ENCODE results near the gene KDM5B.
"Not testable (repeated sequence)": the region's sequence is repeated elsewhere in the genome, so short reads cannot be mapped to it uniquely, and the experiment has no call there.

KDM5B gene

GRCh38 chr1:202807926-202808757 is at the start of gene KDM5B:
TSS of gene KDM5B (minus strand) at chr1:202808421. CDS start at chr1:202808305, 116 bp downstream.
- peak; percentile 88 for DNase-seq

DNA sequence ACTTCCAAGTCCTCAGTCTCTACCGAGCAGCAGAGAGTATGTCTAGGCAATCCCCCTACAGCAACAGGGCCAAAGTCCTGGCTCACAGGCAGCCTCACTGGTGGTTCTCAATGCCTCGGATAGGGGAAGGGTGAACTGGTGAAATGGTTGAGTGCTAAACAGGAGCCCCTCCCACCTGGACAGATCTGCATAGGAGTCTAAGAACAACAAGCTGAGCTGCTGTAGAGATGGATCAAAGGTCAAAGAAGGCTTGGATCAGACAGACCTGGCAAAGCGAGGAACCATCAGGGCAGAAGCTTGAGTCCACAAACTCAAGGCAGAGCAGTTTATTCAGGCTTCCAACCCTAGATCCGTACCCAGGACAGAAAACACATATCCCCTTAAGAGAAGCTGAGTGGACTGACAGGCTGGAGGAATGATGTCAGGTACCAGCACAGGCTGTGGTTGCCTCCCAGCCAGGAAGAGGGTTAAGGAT is 49.0 kb upstream of the KDM5B start:
- DNase-seq, result no peak

DNA sequence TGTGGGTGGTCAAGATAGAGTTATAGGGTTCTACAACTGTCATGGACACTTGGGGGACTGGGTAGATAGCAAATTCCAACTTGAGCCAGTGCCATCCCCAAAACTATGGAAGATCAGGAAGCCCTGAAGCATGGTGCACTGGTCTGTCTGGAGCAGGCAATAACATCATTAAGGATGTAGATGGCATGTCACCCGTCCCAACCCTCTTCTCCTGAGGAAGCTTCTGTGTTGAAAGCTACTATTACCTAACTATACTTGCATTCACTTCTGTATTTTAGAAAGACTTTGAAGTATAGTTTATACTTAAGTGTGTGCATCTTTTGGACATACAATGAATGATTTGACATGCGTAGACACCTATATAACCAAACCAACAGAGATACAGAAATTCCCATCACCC is 47.8 kb upstream of the KDM5B start:
- DNase-seq, result no peak

DNA sequence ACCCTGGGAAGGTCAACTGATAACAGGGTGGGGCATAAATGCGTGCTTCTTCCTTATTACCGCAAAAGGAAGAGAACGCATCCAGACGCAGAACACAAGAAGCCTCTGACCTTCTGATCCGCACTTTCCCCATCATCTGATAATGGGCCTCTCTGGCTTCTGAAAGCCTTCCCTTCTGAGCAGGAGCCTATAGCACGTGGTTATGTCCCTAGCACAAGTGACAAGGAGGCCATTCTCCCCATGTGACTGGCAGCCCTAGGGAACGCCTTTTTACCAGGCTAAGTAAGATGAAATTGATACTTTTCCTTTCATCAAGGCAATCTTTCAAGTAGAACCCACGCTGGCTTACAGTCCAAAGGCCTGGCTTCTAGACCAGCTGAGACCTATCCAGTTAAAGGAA is 46.6 kb upstream of the KDM5B start:
- no peak for DNase-seq

GRCh38 chr1:202852163-202852904 is 44.1 kb upstream of the KDM5B start:
- DNase-seq, result peak; percentile 58

- DNase-seq, result no peak
Observed at GRCh38 chr1:202850593-202851362, 42.6 kb upstream of the KDM5B start.

GRCh38 chr1:202848191-202848542 is 39.9 kb upstream of the KDM5B start:
- no peak for DNase-seq

DNA sequence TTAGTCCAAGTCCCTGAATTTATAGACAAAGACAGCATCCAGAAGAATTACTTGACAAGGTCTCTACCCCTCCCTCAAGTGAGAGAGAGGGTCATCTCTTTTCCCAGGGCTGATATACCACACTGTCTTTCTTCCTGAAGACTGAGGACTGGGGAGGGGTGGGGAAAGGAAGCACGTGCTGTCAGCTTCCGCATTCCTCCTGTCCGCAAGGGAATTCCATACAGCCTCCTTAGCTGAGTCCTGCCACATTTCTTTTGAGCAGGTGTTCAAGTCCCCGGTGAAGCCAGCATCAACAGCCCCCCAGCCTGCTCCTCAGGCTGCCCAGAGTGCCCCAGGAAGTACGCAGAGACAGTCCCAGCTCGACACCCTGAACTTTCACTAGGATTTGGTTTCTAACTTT is 36.7 kb upstream of the KDM5B start:
- DNase-seq, result no peak

DNA sequence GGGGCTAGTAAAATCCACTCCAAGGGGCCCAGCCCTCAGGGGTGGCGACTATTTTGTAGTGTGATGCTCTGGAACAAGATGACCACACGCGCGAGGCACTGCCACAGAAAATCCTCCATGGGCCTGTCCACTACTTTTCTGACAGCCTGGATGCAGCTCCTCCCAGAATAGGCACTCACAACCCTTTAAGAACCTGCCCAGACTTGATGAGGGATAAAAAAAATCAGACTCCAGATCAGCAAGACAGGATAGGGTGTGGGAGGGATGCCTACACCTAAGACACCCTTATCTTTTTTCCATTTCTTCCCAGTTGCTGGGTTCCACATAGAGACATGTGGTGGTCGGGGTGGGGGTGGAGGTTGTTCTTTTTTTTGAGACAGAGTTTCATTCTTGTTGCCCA is 36.0 kb upstream of the KDM5B start:
- DNase-seq, result no peak

DNA sequence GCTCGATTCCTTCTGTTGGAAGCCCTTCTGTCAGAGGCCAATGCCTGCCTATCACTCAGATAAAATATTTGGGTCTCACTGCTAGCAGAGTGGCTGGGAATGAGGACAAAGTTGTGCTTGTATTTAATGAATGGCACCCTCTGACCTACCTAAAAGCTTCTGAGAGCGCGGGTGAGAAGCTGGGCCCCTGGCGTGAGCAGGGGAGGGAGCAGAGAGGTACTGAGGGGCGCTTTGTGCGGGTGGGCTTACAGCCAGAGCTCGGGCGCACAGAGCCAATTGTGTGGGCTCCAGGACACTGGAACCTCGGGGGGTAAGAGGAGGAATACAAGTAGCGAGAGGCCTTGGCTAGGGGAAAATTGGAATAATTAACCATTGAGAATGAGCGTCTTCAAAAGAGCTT is 34.9 kb upstream of the KDM5B start:
- DNase-seq, result peak; percentile 29

DNA sequence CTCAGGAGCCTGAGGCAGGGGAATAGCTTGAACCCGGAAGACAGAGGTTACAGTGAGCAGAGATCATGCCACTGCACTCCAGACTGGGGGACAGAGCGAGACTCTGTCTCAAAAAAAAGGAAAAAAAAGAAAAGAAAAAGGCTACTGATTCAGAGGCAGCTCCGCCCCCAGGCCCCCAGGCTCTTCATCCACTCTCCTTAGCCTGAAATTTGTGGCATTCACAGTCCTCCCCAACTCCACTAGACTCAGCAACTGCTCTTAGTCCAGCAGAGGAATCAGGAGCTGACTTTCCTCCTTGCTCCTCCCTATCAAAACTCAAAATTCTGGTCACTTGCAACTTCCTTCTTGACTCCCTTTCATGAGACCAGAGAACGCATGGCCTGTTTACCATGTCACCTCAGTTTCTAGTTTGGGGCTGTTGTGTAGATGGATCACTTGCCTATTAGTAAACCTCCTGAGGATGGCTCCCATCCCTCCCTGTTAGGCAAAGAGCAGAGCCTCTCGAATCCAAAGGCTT is 29.6 kb upstream of the KDM5B start:
- no peak for DNase-seq

DNA sequence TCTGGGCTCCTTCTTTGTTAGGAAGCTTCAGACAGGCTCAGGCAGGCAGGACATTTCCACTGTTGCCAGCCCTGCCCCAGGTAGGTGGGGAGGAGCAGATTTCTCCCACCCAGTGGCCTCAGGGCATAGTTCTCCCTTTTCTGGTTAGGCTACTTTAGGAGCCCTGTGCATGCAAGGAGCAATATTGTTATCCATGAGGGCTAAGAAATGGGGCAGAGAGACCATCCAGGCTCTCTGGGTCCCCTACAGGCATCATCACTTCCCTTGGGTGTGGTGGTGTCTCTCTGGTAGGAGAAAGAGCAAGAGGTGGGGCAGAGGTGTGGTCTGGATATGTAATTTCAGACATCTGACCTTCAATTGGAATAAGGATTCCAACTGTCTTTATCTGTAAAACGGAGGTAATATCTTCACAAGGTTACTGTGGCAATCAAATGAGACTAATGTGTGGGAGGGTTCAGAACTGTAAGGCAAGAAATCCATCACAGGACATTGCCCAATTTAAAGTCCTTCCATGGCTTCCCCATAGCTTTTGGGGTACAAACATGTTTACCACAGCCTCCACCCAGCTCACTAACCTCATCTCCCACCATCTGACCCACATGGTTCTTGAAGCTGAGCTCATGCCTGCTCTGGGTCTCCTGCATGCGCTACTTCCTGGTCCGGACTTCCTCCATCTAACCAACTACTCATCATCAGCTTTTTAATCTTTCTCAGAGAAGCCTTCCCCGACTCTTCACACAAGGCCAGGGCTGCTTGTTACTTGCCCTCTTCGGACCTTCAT is 28.6 kb upstream of the KDM5B start:
- DNase-seq, result no peak

DNA sequence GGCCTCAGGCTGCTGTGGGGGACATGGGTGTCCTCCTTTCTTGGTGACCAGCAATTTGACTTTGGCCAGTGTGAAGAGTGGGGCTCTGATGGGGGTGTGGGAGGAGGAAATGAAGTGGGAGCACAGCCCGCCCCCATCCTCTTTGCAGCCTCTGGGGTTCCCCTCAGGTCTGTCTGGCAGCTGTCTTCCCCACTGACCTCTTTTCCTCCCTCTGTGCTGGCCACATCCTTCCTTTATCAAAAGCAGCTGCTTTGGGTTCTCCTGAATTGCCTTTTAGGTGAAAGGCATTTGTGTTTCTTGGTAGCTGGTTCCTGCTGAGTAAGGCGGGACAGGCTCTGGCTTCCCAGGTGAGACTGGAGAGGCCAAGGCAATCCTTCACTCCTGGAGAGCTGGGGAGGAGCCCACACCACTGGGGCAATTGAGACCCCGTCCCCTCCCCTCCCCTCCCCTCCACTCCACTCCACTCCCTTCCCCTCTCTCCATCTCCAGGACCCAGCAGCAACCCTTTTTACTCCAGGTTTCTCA is 27.4 kb upstream of the KDM5B start:
- DNase-seq, result no peak

GRCh38 chr1:202834771-202835547 is 26.7 kb upstream of the KDM5B start:
- no peak for DNase-seq

- no peak for DNase-seq
Observed at GRCh38 chr1:202831906-202832305, 23.7 kb upstream of the KDM5B start.

DNA sequence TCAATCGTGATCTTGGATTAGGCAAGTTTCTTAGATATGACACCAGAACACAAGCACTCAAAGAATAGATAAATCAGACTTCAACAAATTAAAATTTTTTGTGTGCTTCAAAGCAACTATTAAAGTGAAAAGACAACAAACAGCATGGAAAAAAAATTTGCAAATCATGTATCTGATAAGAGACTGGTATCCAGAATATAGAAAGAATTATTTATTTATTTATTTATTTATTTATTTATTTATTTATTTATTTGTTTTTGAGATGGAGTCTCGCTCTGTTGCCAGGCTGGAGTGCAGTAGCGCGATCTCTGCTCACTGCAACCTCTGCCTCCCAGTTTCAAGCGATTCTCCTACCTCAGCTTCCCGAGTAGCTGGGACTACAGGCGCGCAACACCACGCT is 21.0 kb upstream of the KDM5B start:
- DNase-seq, result not testable (repeated sequence)

DNA sequence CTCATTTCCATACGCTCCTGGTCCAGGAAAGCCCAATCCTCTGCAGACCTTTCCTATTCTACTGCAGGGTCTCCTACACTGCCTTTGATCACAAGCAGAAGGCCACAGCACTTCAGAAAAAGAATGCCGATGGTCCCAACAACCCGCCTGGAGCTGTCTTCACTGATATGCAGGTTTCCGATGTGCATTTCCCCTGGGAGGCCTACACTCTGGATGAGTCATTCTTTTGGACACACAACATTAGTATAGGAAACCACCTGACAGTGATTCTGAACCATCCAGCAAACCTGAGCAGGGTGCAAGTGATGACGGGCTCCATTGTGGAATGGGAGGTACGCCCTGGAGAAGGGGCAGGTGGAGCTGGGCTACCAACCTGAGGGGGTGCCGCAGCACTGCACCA is 17.5 kb upstream of the KDM5B start:
- DNase-seq, result no peak

DNA sequence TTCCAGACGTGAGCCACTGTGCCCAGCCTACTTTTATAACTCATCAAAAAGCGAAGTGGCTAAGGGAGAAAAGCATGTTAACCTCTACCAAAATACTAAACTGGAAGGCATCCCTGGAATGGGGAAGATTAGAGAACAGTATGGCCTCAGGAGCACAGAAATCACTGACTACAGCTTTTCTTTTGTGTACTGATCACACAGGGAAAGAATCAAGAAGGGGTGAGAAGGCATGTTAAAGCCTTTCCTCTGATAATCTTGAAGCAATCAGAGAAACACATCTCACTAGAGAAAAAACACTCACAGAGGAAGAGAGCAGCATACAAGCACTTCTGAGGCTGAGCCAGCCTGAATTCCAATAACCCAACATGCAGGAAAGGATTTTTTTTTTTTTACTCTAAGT is 13.2 kb upstream of the KDM5B start:
- no peak for DNase-seq

DNA sequence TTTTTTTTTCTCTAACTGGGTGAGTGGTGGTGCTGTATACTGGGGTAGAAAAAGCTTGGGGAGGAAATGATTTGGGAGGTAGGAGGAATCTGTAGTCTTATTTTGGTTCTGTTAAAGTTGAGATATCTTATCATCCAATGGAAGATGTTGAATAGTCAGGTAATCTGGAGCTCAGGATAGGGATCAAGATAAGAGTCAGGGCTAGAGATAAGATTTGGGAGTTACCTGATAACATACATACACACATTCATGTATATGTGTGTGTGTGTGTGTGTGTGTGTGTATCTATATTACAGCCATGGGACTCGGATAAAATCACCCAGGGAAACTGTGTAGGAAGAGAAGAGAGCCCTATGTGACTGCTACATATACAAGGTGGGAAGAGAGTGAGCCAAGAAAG is 10.6 kb upstream of the KDM5B start:
- no peak for DNase-seq

DNA sequence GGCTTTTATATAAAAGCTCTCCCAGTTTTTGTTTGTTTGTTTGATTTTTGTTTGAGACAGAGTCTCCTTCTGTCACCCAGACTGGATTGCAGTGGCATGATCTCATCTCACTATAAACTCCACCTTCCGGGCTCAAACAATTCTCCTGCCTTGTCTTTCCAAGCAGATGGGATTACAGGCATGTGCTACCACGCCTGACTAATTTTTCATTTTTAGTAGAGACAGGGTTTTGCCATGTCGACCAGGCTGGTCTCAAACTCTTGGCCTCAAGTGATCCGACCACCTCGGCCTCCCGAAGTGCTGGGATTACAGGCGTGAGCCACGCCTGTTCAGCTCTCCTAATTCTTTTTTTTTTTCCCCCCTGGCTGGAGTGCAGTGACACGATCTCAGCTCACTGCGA is 6.9 kb upstream of the KDM5B start:
- no peak for DNase-seq

All from eye (tissue), 1 donor.